SH-SY5Y (cell line): Measurements from ENCODE around the gene TEDDM1.

Source experiments
- GATA2 ChIP-seq: IDR thresholded peaks from 2 replicates; pipeline ENCODE4 v1.6.1; 2011; ENCODE audit warnings: mild to moderate bottlenecking, low read depth, low read length
- GATA3 ChIP-seq: IDR thresholded peaks from 2 replicates; pipeline ENCODE4 v1.6.1; 2011; ENCODE audit warnings: low read depth, mild to moderate bottlenecking, low read length, moderate library complexity

GRCh38 chr1:182368903-182369302, 31.6 kb downstream of the TEDDM1 start:
- TF ChIP-seq GATA2, result no peak
- TF ChIP-seq GATA3, result no peak
